Tibial nerve (tissue), 4 donors: ENCODE data around the gene SHISA8.

Experiments used
- EP300 ChIP-seq, 2 donors: sonication (generic); formaldehyde crosslinking; IDR thresholded peaks; one replicate each; pipeline ENCODE4 v1.6.1; 2017; ENCODE audit warnings: antibody characterized with exemption in 2 of 2, mild to moderate bottlenecking in 1 of 2
- POLR2A ChIP-seq, 2 donors: fragments of 450-650 bp; IDR thresholded peaks; one replicate each; pipeline ENCODE4 v1.6.1; 2017; ENCODE audit warnings: antibody characterized with exemption in 2 of 2, mild to moderate bottlenecking in 2 of 2, moderate library complexity in 2 of 2
- TF ChIP-seq, protein P1 (sequence below), 5 experiments: fragments of 200-600 bp in 3 of 5; fragments of 450-650 bp in 2 of 5; sonication (generic) in 3 of 5; IDR thresholded peaks; one replicate each; pipeline ENCODE4 v1.5.1; 2016 to 2019; ENCODE audit warnings: antibody characterized with exemption in 5 of 5, mild to moderate bottlenecking in 3 of 5, moderate library complexity in 2 of 5

DNA sequence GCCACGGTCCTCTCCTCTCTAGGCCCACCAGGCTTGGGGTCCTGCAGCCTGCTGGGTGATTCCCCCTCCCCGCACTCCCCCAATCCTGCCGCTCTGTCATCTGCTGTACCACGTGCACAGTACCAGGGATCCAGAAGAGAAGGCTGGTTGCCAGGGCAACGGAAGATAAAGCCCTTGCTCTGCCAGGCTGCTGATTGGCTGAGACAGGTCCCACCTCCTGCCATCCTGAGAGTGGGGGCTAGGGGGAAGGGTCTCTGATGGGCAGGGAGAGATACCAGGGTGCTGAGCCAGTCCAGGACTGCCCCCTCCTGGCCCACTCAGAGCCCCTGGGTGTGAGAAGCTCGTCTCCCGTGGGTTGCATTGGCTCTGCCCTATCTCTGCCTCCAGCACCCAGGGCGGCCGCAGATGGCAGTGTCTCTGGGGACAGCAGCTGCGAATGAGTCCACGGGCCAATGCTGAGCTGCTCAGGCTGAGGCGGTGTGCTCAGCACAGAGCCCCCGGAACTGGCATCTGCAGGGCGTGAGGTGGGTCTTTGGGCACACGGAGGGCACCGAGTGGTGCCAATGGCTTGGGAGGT, 37.1 kb upstream of the SHISA8 start, which contains the start of gene SMIM45:
- TF ChIP-seq POLR2A (IDR thresholded peaks at IDR 0.05) (no peak), EP300 (IDR thresholded peaks at IDR 0.05) (no peak)
- TF ChIP-seq, protein P1, sequence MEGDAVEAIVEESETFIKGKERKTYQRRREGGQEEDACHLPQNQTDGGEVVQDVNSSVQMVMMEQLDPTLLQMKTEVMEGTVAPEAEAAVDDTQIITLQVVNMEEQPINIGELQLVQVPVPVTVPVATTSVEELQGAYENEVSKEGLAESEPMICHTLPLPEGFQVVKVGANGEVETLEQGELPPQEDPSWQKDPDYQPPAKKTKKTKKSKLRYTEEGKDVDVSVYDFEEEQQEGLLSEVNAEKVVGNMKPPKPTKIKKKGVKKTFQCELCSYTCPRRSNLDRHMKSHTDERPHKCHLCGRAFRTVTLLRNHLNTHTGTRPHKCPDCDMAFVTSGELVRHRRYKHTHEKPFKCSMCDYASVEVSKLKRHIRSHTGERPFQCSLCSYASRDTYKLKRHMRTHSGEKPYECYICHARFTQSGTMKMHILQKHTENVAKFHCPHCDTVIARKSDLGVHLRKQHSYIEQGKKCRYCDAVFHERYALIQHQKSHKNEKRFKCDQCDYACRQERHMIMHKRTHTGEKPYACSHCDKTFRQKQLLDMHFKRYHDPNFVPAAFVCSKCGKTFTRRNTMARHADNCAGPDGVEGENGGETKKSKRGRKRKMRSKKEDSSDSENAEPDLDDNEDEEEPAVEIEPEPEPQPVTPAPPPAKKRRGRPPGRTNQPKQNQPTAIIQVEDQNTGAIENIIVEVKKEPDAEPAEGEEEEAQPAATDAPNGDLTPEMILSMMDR (IDR thresholded peaks at IDR 0.05) = no peak
